Measurements from ENCODE around the gene SHROOM3. TPM values are rescaled to one million over a fixed set of nuclear protein-coding genes. Genes with fewer than 3 reads are reported as not detected.
A peak's percentile ranks its signal among the peaks of the same experiment; 100 is the strongest.

The SHROOM3 gene
- total RNA-seq, 1 experiment from 2014 or later: 22.8 TPM

- peaks cover 44% of the 10 kb centered on the region for H3K4me1 ChIP-seq
- H3K27me3 ChIP-seq: no peaks in the 10 kb centered on the region
- peaks cover 7% of the 10 kb centered on the region for H3K36me3 ChIP-seq
- no peak overlapping the region for H3K27ac ChIP-seq
- peak; percentile 70 to 84 for DNase-seq
- H3K9me3 ChIP-seq (replicated peaks): no peaks in the 10 kb centered on the region
- no peak overlapping the region for H3K4me3 ChIP-seq
Observed at GRCh38 chr4:76779740-76780459, 344.9 kb downstream of the SHROOM3 start.

GRCh38 chr4:76780781-76781697, 346.0 kb downstream of the SHROOM3 start:
- H3K36me3 ChIP-seq: peaks cover 6% of the 10 kb centered on the region
- H3K27ac ChIP-seq: peak overlapping the region; percentile 86
- no peaks in the 10 kb centered on the region for H3K9me3 ChIP-seq (replicated peaks)
- no peak overlapping the region for H3K4me3 ChIP-seq
- H3K4me1 ChIP-seq: peaks cover 44% of the 10 kb centered on the region
- no peaks in the 10 kb centered on the region for H3K27me3 ChIP-seq
- no peak for DNase-seq

- Histone ChIP-seq H3K4me3 (no peak overlapping the region), H3K27me3 (no peaks in the 10 kb centered on the region), H3K36me3 (peaks cover 4% of the 10 kb centered on the region), H3K4me1 (peaks cover 44% of the 10 kb centered on the region), H3K9me3 (replicated peaks) (no peaks in the 10 kb centered on the region), H3K27ac (peak overlapping the region; percentile 86)
- DNase-seq: peak; percentile 89 to 97
Observed at GRCh38 chr4:76781698-76782595, 346.9 kb downstream of the SHROOM3 start.

- peak overlapping the region; percentile 86 for H3K27ac ChIP-seq
- H3K9me3 ChIP-seq (replicated peaks): no peaks in the 10 kb centered on the region
- H3K36me3 ChIP-seq: peaks cover 4% of the 10 kb centered on the region
- no peaks in the 10 kb centered on the region for H3K27me3 ChIP-seq
- no peak overlapping the region for H3K4me3 ChIP-seq
- H3K4me1 ChIP-seq: peaks cover 44% of the 10 kb centered on the region
- peak in 1 of 2 experiments; percentile 55 for DNase-seq
Observed at GRCh38 chr4:76782837-76783236, 347.8 kb downstream of the SHROOM3 start.

GRCh38 chr4:76783836-76784235, 348.8 kb downstream of the SHROOM3 start:
- no peak for DNase-seq
- Histone ChIP-seq H3K27me3 (no peaks in the 10 kb centered on the region), H3K9me3 (replicated peaks) (no peaks in the 10 kb centered on the region), H3K27ac (peak overlapping the region; percentile 86), H3K4me3 (no peak overlapping the region), H3K4me1 (peaks cover 44% of the 10 kb centered on the region), H3K36me3 (peaks cover 4% of the 10 kb centered on the region)

GRCh38 chr4:76784237-76784636, 349.2 kb downstream of the SHROOM3 start:
- H3K9me3 ChIP-seq (replicated peaks): no peaks in the 10 kb centered on the region
- H3K27ac ChIP-seq: no peak overlapping the region
- peak in 1 of 2 experiments; percentile 44 for DNase-seq
- no peak overlapping the region for H3K4me3 ChIP-seq
- H3K27me3 ChIP-seq: no peaks in the 10 kb centered on the region
- peaks cover 4% of the 10 kb centered on the region for H3K36me3 ChIP-seq
- peaks cover 43% of the 10 kb centered on the region for H3K4me1 ChIP-seq

- H3K36me3 ChIP-seq: no peaks in the 10 kb centered on the region
- DNase-seq: no peak
- H3K27ac ChIP-seq: no peak overlapping the region
- no peak overlapping the region for H3K4me3 ChIP-seq
- peaks cover 12% of the 10 kb centered on the region for H3K4me1 ChIP-seq
- no peaks in the 10 kb centered on the region for H3K9me3 ChIP-seq (replicated peaks)
- H3K27me3 ChIP-seq: no peaks in the 10 kb centered on the region
Observed at GRCh38 chr4:76787898-76788297, 352.9 kb downstream of the SHROOM3 start.

GRCh38 chr4:76790377-76790776, 355.3 kb downstream of the SHROOM3 start:
- Histone ChIP-seq H3K27ac (no peak overlapping the region), H3K36me3 (no peaks in the 10 kb centered on the region), H3K27me3 (no peaks in the 10 kb centered on the region), H3K4me1 (no peaks in the 10 kb centered on the region), H3K4me3 (no peak overlapping the region), H3K9me3 (replicated peaks) (no peaks in the 10 kb centered on the region)
- DNase-seq: no peak

GRCh38 chr4:76791479-76791878, 356.4 kb downstream of the SHROOM3 start:
- Histone ChIP-seq H3K4me1 (no peaks in the 10 kb centered on the region), H3K36me3 (no peaks in the 10 kb centered on the region), H3K9me3 (replicated peaks) (no peaks in the 10 kb centered on the region), H3K27me3 (no peaks in the 10 kb centered on the region), H3K27ac (no peak overlapping the region), H3K4me3 (no peak overlapping the region)
- DNase-seq: no peak

GRCh38 chr4:76792418-76792817, 357.4 kb downstream of the SHROOM3 start:
- H3K9me3 ChIP-seq (replicated peaks): no peaks in the 10 kb centered on the region

GRCh38 chr4:76795243-76795642, 360.2 kb downstream of the SHROOM3 start:
- no peaks in the 10 kb centered on the region for H3K27me3 ChIP-seq
- DNase-seq: no peak
- no peak overlapping the region for H3K27ac ChIP-seq
- no peaks in the 10 kb centered on the region for H3K9me3 ChIP-seq (replicated peaks)
- no peaks in the 10 kb centered on the region for H3K36me3 ChIP-seq
- no peaks in the 10 kb centered on the region for H3K4me1 ChIP-seq
- no peak overlapping the region for H3K4me3 ChIP-seq

More at GRCh38 chr4:76792418-76792817, 357.4 kb downstream of the SHROOM3 start:
- no peaks in the 10 kb centered on the region for H3K36me3 ChIP-seq
- no peak for DNase-seq
- no peak overlapping the region for H3K27ac ChIP-seq
- H3K4me3 ChIP-seq: no peak overlapping the region
- H3K4me1 ChIP-seq: no peaks in the 10 kb centered on the region
- no peaks in the 10 kb centered on the region for H3K27me3 ChIP-seq

GRCh38 chr4:76799140-76799539, 364.1 kb downstream of the SHROOM3 start:
- Histone ChIP-seq H3K36me3 (no peaks in the 10 kb centered on the region), H3K27ac (no peak overlapping the region), H3K4me3 (no peak overlapping the region), H3K9me3 (replicated peaks) (no peaks in the 10 kb centered on the region), H3K4me1 (peaks cover 17% of the 10 kb centered on the region), H3K27me3 (no peaks in the 10 kb centered on the region)
- DNase-seq: no peak

GRCh38 chr4:76799718-76800117, 364.7 kb downstream of the SHROOM3 start:
- peaks cover 23% of the 10 kb centered on the region for H3K4me1 ChIP-seq
- H3K9me3 ChIP-seq (replicated peaks): no peaks in the 10 kb centered on the region
- no peaks in the 10 kb centered on the region for H3K36me3 ChIP-seq
- no peak overlapping the region for H3K27ac ChIP-seq
- no peak for DNase-seq
- H3K4me3 ChIP-seq: no peak overlapping the region
- no peaks in the 10 kb centered on the region for H3K27me3 ChIP-seq

- Histone ChIP-seq H3K4me1 (peaks cover 28% of the 10 kb centered on the region), H3K36me3 (no peaks in the 10 kb centered on the region), H3K4me3 (no peak overlapping the region), H3K27me3 (no peaks in the 10 kb centered on the region), H3K9me3 (replicated peaks) (no peaks in the 10 kb centered on the region), H3K27ac (no peak overlapping the region)
- DNase-seq: no peak
Observed at GRCh38 chr4:76800902-76801301, 365.9 kb downstream of the SHROOM3 start.
